Transverse colon (tissue), 4 donors: Measurements from ENCODE around the gene DRC3. TPM values are rescaled to one million over a fixed set of nuclear protein-coding genes. Genes with fewer than 3 reads are reported as not detected.

Experiments
- DNase-seq: peaks from one replicate; pipeline ENCODE4 v3.0.0-alpha.2; 2019
- H3K27ac ChIP-seq, 4 donors: fragments of 200-600 bp; sonication (generic); 2 replicates each; pipeline ENCODE4 v1.5.1; 2016 to 2018; ENCODE audit warnings: inconsistent platforms in 4 of 4
- H3K27me3 ChIP-seq: fragments of 200-600 bp; sonication (generic); 2 replicates; pipeline ENCODE4 v1.5.1; 2017; ENCODE audit warnings: inconsistent platforms
- H3K36me3 ChIP-seq, 4 donors: fragments of 200-600 bp; sonication (generic); 2 replicates each; pipeline ENCODE4 v1.5.1; 2017 to 2019; ENCODE audit warnings: inconsistent platforms in 4 of 4
- H3K4me1 ChIP-seq, 4 donors: fragments of 200-600 bp; sonication (generic); 2 replicates each; pipeline ENCODE4 v1.5.1; 2017 to 2020; ENCODE audit warnings: inconsistent platforms in 4 of 4
- H3K4me3 ChIP-seq, 4 donors: fragments of 200-600 bp; sonication (generic); 1 replicate in 1 of 4; 2 replicates in 3 of 4; pipeline versions ENCODE4 v1.5.1 to v1.6.1; 2017 to 2019; ENCODE audit warnings: inconsistent platforms in 4 of 4
- H3K9me3 ChIP-seq, 2 donors: fragments of 200-600 bp; sonication (generic); 2 replicates each; pipeline ENCODE4 v1.5.1; 2017 to 2019; ENCODE audit warnings: inconsistent platforms in 2 of 2
- EP300 ChIP-seq: sonication (generic); formaldehyde crosslinking; IDR thresholded peaks from one replicate; pipeline ENCODE4 v1.6.1; 2017; ENCODE audit warnings: antibody characterized with exemption, low read depth
- POLR2A ChIP-seq: fragments of 450-650 bp; IDR thresholded peaks from one replicate; pipeline ENCODE4 v1.6.1; 2016; ENCODE audit warnings: antibody characterized with exemption, mild to moderate bottlenecking, moderate library complexity
- POLR2AphosphoS5 ChIP-seq, 3 donors: sonication (generic); formaldehyde crosslinking; IDR thresholded peaks; one replicate each; pipeline ENCODE4 v1.6.1; 2016; ENCODE audit warnings: antibody characterized with exemption in 3 of 3
- WGBS, 2 donors: methylation state at CpG; one replicate each; pipeline ENCODE4 v1.1.5; 2018; ENCODE audit warnings: low coverage in 1 of 2; 5-methylcytosine and 5-hydroxymethylcytosine counted together
- in situ Hi-C, 4 donors: fragments of 200-750 bp; cut with MboI; loops; one replicate each; pipeline versions ENCODE4 v1.15.0 to v1.15.1; 2017; ENCODE audit warnings: low sequenced_read_pairs in 3 of 4, low pct_ligation_motif_present in 1 of 4, low pct_unique_long_range_greater_than_20kb in 1 of 4
- intact Hi-C: fragments of 100-400 bp; cut with DNase I; formaldehyde crosslinking; loops from one replicate; pipeline ENCODE4 v1.15.1; 2023; ENCODE audit warnings: low total_unique reads
- total RNA-seq, 4 donors: library from RNA; depleted of rRNA; stranded (reverse); fragments of >200 nt; gene quantifications; one replicate each; pipeline ENCODE4 v1.1.0, GENCODE V29; 2016
- TF ChIP-seq, protein P1 (sequence below), 5 experiments: fragments of 200-600 bp in 3 of 5; fragments of 450-650 bp in 2 of 5; sonication (generic) in 3 of 5; IDR thresholded peaks; 1 replicate in 2 of 5; 2 replicates in 3 of 5; pipeline ENCODE4 v1.5.1; 2016 to 2017; ENCODE audit warnings: antibody characterized with exemption in 5 of 5, inconsistent platforms in 3 of 5, mild to moderate bottlenecking in 2 of 5, moderate library complexity in 1 of 5

The DRC3 gene
- total RNA-seq, 4 donors from 2014 or later, result 0.64 to 1.8 (median 0.82) TPM; not detected in 1

DNA sequence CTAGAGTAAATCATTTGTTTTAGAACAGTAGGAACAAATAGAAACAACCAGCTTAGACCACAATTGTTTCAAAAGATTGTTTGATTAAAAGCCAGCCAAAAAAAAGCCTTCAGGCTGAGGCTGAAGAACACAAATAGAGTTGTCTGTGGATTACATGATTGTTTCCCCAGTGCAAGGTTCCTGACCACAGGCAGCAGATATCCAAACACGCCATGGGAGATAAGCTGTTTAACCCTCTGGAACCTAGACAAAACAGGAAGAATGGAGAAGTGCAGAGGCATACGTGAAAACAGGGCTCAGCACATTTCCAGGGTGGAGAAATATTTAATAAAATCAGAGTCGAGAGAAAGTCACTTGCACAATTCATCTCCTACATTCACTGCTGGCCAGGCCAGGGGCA is 45.3 kb downstream of the DRC3 start:
- no peaks in the 10 kb centered on the region for H3K36me3 ChIP-seq
- intact Hi-C loops (no loop called here), in situ Hi-C loops (no loop called here)
- 84% methylated on average over 3 of the region's 3 CpGs; no CpG with 5 or more reads in 1 of the 2 donors for WGBS, 2 donors
- TF ChIP-seq POLR2AphosphoS5 (IDR thresholded peaks at IDR 0.05) (no peak), EP300 (no peak), POLR2A (no peak)
- TF ChIP-seq, protein P1, sequence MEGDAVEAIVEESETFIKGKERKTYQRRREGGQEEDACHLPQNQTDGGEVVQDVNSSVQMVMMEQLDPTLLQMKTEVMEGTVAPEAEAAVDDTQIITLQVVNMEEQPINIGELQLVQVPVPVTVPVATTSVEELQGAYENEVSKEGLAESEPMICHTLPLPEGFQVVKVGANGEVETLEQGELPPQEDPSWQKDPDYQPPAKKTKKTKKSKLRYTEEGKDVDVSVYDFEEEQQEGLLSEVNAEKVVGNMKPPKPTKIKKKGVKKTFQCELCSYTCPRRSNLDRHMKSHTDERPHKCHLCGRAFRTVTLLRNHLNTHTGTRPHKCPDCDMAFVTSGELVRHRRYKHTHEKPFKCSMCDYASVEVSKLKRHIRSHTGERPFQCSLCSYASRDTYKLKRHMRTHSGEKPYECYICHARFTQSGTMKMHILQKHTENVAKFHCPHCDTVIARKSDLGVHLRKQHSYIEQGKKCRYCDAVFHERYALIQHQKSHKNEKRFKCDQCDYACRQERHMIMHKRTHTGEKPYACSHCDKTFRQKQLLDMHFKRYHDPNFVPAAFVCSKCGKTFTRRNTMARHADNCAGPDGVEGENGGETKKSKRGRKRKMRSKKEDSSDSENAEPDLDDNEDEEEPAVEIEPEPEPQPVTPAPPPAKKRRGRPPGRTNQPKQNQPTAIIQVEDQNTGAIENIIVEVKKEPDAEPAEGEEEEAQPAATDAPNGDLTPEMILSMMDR (IDR thresholded peaks at IDR 0.05), result no peak
- no peaks in the 10 kb centered on the region for H3K27me3 ChIP-seq
- no peak overlapping the region for H3K4me3 ChIP-seq
- no peaks in the 10 kb centered on the region for H3K9me3 ChIP-seq
- no peak overlapping the region for H3K27ac ChIP-seq
- DNase-seq, result no peak
- no peaks in the 10 kb centered on the region for H3K4me1 ChIP-seq

DNA sequence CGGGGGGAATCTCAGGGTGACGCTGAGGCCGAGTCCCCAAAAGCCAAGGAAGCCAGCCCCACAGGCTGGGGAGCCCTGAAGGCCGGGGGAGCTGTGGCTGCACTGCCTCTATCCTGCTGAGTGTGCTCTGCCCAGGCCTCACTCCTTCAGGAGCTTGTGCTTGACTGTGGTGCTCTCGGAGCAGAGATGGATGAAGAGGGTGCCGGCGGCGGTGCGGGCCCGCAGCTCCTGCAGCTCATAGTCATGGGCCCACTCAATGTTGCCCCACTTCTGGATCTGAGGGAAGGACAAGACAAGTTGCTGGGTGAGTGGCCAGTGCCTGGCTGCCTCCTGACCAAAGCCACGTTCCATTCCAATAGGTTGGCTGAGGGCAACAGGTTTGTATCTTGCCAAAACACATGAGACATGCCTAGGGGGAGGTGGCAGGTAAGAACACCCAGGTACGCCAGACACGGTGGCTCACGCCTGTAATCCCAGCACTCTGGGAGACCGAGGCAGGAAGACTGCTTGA is 45.8 kb downstream of the DRC3 start:
- WGBS, 2 donors, result 98% methylated on average over 13 of the region's 15 CpGs; no CpG with 5 or more reads in 1 of the 2 donors
- intact Hi-C loops, result no loop called here
- no peak for DNase-seq
- no peaks in the 10 kb centered on the region for H3K27me3 ChIP-seq
- no peaks in the 10 kb centered on the region for H3K36me3 ChIP-seq
- H3K4me3 ChIP-seq, result no peak overlapping the region
- TF ChIP-seq POLR2A, result no peak
- TF ChIP-seq EP300, result no peak
- TF ChIP-seq, protein P1 (IDR thresholded peaks at IDR 0.05), result no peak
- no peak for TF ChIP-seq POLR2AphosphoS5 (IDR thresholded peaks at IDR 0.05)
- no peaks in the 10 kb centered on the region for H3K4me1 ChIP-seq
- no peaks in the 10 kb centered on the region for H3K9me3 ChIP-seq
- no peak overlapping the region for H3K27ac ChIP-seq
- in situ Hi-C loops, result no loop called here

DNA sequence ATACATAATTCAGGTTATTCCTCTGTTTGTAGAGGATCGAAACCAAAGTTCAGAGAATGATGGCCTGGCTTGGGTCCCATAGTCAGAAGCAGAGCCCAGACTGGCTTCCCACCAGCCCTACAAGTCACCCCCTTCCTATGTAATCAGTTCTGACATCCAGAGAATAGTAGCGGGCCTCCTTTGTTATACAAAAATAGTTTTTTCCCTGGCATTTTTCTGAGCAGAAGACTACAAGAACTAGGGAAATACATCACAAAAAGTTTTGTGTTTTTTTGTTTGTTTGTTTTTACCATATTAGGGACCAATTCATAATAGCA is 47.1 kb downstream of the DRC3 start:
- no peak for TF ChIP-seq POLR2A
- no peak for TF ChIP-seq POLR2AphosphoS5 (IDR thresholded peaks at IDR 0.05)
- no peak for TF ChIP-seq EP300
- TF ChIP-seq, protein P1 (IDR thresholded peaks at IDR 0.05), result no peak
- Histone ChIP-seq H3K36me3 (no peaks in the 10 kb centered on the region), H3K27me3 (no peaks in the 10 kb centered on the region), H3K4me3 (no peak overlapping the region), H3K27ac (no peak overlapping the region), H3K9me3 (no peaks in the 10 kb centered on the region), H3K4me1 (no peaks in the 10 kb centered on the region)
- in situ Hi-C loops, result loop anchor here in 2 of 4 donors (10.0 kb wide), 3 partner anchors 45 to 345 kb away; partner anchors contain the start of genes DRC3 (in 1 of the 2) and TOM1L2 (in 1 of the 2)
- DNase-seq, result no peak
- 80 to 82% methylated on average over 2 of the region's 2 CpGs for WGBS, 2 donors
- intact Hi-C loops, result no loop called here

DNA sequence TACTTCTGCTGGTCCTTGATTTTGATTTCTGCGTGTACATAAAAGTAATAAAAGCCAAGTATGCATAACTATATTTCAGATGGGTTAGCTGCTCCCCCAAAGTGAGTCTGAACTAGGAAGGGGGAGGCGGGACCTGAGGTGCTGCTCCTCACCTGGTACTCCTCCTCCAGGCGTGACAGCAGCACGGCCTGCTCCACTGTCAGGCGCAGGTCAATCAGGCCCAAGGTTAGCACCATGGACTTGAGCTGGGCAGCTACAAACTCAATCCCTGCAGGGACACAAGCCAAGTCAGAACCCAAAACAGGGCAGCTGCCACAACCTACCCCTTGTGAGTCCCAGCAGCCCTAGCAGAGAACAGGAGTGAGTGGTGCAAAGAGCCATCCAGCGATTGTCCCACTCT is 48.3 kb downstream of the DRC3 start:
- no peak for DNase-seq
- in situ Hi-C loops (loop anchor here in 2 of 4 donors (10.0 kb wide), 3 partner anchors 46 to 346 kb away; partner anchors contain the start of genes DRC3 (in 1 of the 2) and TOM1L2 (in 1 of the 2)), intact Hi-C loops (no loop called here)
- Histone ChIP-seq H3K4me3 (no peak overlapping the region), H3K27me3 (no peaks in the 10 kb centered on the region), H3K4me1 (no peaks in the 10 kb centered on the region), H3K27ac (no peak overlapping the region), H3K36me3 (peaks cover 0 to 4% (median 0%) of the 10 kb centered on the region in 4 donors), H3K9me3 (no peaks in the 10 kb centered on the region)
- 93 to 100% methylated on average over 1 to 6 of the region's 6 CpGs for WGBS, 2 donors
- TF ChIP-seq EP300 (no peak), POLR2AphosphoS5 (IDR thresholded peaks at IDR 0.05) (no peak), POLR2A (no peak)
- TF ChIP-seq, protein P1 (IDR thresholded peaks at IDR 0.05), result no peak
